Measurements from ENCODE around the gene FRY.

FRY gene

GRCh38 chr13:32107973-32108372 lies 76.4 kb downstream of the FRY start:
- POLR2A ChIA-PET: no interaction called here
- no peak overlapping the region for H3K4me3 ChIP-seq (ENCODE audit: low read depth, low read length)
- DNase-seq (ENCODE audit: low read depth, low spot score): no peak
- CTCF ChIA-PET: no interaction called here
- no peak for TF ChIP-seq CTCF (IDR thresholded peaks at IDR 0.05; ENCODE audit: insufficient read depth, low read length, missing control alignments)

GRCh38 chr13:32113532-32113931 lies 82.0 kb downstream of the FRY start:
- ChIA-PET CTCF (no interaction called here), POLR2A (no interaction called here)
- no peak for DNase-seq (ENCODE audit: low read depth, low spot score)
- TF ChIP-seq CTCF (IDR thresholded peaks at IDR 0.05; ENCODE audit: insufficient read depth, low read length, missing control alignments): no peak
- H3K4me3 ChIP-seq (ENCODE audit: low read depth, low read length): no peak overlapping the region

GRCh38 chr13:32114284-32114950 lies 82.8 kb downstream of the FRY start:
- no peak overlapping the region for H3K4me3 ChIP-seq (ENCODE audit: low read depth, low read length)
- no peak for TF ChIP-seq CTCF (IDR thresholded peaks at IDR 0.05; ENCODE audit: insufficient read depth, low read length, missing control alignments)
- CTCF ChIA-PET: no interaction called here
- POLR2A ChIA-PET: no interaction called here
- no peak for DNase-seq (ENCODE audit: low read depth, low spot score)

- no peak for DNase-seq (ENCODE audit: low read depth, low spot score)
- ChIA-PET POLR2A (no interaction called here), CTCF (no interaction called here)
- TF ChIP-seq CTCF (IDR thresholded peaks at IDR 0.05; ENCODE audit: insufficient read depth, low read length, missing control alignments): no peak
- no peak overlapping the region for H3K4me3 ChIP-seq (ENCODE audit: low read depth, low read length)
These were observed 83.5 kb downstream of the FRY start for GRCh38 chr13:32115066-32115465.

- H3K4me3 ChIP-seq (ENCODE audit: low read depth, low read length): no peak overlapping the region
- POLR2A ChIA-PET: no interaction called here
- CTCF ChIA-PET: no interaction called here
- no peak for TF ChIP-seq CTCF (IDR thresholded peaks at IDR 0.05; ENCODE audit: insufficient read depth, low read length, missing control alignments)
- no peak for DNase-seq (ENCODE audit: low read depth, low spot score)
These were observed 84.6 kb downstream of the FRY start for GRCh38 chr13:32116210-32116609.

GRCh38 chr13:32117001-32117400 lies 85.4 kb downstream of the FRY start:
- TF ChIP-seq CTCF (IDR thresholded peaks at IDR 0.05; ENCODE audit: insufficient read depth, low read length, missing control alignments): no peak
- POLR2A ChIA-PET: no interaction called here
- no peak overlapping the region for H3K4me3 ChIP-seq (ENCODE audit: low read depth, low read length)
- no peak for DNase-seq (ENCODE audit: low read depth, low spot score)
- CTCF ChIA-PET: interaction anchor here (0.8 kb wide), 1 partner anchor 48 kb away, joined by 3 read pairs; no protein-coding TSS in a partner anchor

All from AG04449 (cell line).